T-helper 2 cell treated with Interferon-gamma antibody and Interleukin-4, amounts not matched to agents 5 μg/mL and 100 μg/mL, for 36 hours (primary cell): Measurements from ENCODE around the gene NABP1.

Experiments
- DNase-seq: peaks from one replicate; pipeline ENCODE4 v3.0.0; 2021; ENCODE audit warnings: low spot score
- H3K27ac Mint-ChIP-seq: one replicate; pipeline ENCODE4 v1.8.0; 2021; ENCODE audit warnings: mild to moderate bottlenecking, mixed read lengths
- H3K27me3 Mint-ChIP-seq: one replicate; pipeline ENCODE4 v1.8.0; 2021; ENCODE audit warnings: low read depth, mixed read lengths
- H3K36me3 Mint-ChIP-seq: one replicate; pipeline ENCODE4 v1.8.0; 2021; ENCODE audit warnings: low read depth, mixed read lengths
- H3K4me1 Mint-ChIP-seq: one replicate; pipeline ENCODE4 v1.8.0; 2021; ENCODE audit warnings: low read depth, mixed read lengths
- H3K4me3 Mint-ChIP-seq: one replicate; pipeline ENCODE4 v1.8.0; 2022; ENCODE audit warnings: mild to moderate bottlenecking, moderate library complexity, mixed read lengths
- H3K9me3 Mint-ChIP-seq: one replicate; pipeline ENCODE4 v1.8.0; 2021; ENCODE audit warnings: mixed read lengths

Gene NABP1, protein sequence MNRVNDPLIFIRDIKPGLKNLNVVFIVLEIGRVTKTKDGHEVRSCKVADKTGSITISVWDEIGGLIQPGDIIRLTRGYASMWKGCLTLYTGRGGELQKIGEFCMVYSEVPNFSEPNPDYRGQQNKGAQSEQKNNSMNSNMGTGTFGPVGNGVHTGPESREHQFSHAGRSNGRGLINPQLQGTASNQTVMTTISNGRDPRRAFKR

DNA sequence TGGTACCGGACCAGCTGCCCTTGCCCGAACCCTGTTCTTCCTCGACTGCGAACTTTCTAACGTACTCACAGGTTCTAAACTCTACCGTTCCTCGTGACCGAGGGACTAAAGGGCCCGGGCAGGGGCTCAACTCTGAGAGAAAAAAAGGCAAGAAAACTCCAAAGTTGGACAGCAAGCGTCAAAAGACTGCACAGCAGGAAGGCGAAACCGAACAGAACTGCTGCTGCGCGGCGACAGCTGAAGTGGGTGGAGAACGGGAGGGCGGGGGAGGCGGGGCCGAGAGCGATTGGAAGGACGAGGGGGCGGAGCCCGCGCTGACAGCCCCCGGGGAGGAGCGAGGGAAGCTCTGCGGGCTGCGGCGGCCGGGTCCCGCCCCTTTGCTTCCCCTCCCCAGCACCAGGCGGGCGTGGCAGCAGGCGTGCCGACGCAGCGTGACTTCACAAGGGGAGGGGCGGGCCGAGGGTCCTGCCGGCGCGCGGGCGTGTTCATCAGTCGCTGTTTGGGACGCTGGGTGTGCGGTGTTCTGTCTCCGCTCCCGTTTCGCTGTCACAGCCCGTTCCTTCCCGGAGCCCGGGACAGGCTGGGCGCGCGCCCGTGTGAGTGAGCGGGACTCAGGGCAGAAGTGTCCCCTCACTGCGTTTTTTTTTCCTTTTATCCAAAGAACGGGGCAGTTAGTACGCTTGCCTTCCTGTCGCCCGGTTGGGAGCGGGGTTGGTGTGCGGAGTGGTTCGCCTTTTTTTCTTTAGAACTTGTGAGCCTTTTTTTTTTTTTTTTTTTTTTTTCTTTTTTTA lies at the start of gene NABP1:
NABP1 (plus strand) TSS at position 491 of the 791 bp plus-strand sequence. CDS start 479 bp downstream, outside the sequence.
- H3K27ac Mint-ChIP-seq: peak within 1 kb of the TSS; percentile 100
- H3K36me3 Mint-ChIP-seq: peaks cover 29% of the 10 kb centered on the region
- H3K4me3 Mint-ChIP-seq: peak within 1 kb of the TSS; percentile 99
- peaks cover 4% of the 10 kb centered on the region for H3K9me3 Mint-ChIP-seq
- H3K4me1 Mint-ChIP-seq: peaks cover 60% of the 10 kb centered on the region
- peak; percentile 96 for DNase-seq
- H3K27me3 Mint-ChIP-seq: no peaks in the 10 kb centered on the region

GRCh38 chr2:191629001-191629453 lies 48.9 kb upstream of the NABP1 start:
- Mint-ChIP-seq H3K4me3 (no peak overlapping the region), H3K27me3 (peaks cover 4% of the 10 kb centered on the region), H3K27ac (peak overlapping the region; percentile 17), H3K36me3 (peaks cover 5% of the 10 kb centered on the region), H3K9me3 (peaks cover 6% of the 10 kb centered on the region), H3K4me1 (peaks cover 32% of the 10 kb centered on the region)
- no peak for DNase-seq

DNA sequence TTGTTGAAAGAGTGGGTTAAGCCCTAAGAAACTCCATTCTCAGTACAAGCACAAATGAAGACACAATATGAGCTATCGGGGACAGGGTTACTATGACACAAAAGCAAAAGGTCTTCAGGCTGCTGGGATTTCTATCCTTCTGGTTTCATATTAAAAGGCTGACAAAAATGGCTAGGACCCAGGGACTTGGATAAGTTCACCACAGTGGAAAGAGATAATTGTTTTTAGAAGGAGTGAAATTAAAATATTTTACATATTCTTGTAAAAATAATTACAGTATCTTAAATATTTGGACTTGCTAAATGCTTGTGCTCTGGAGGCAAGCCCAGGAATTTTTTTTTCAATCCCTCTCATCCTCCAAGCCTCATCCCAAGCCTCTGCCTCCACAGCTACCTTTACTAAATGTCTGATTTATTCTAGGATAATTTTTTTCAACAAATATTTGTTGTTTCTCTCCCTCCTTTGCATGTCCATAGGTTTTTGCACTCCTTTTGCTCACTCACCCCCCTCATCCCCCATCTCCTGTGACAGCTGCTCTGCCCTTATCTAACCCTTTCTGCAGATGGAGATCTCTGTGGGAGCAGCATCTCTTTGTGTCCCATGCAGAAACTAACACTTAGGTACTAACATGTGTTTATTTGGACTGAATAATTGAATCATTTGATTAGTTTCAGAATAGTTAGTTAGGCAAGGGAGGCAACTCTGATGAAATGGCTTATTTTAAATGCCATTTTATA lies 47.8 kb upstream of the NABP1 start:
- Mint-ChIP-seq H3K9me3 (peaks cover under 1% of the 10 kb centered on the region), H3K27ac (no peak overlapping the region), H3K4me3 (no peak overlapping the region), H3K36me3 (no peaks in the 10 kb centered on the region), H3K4me1 (peaks cover 23% of the 10 kb centered on the region), H3K27me3 (peaks cover 4% of the 10 kb centered on the region)
- no peak for DNase-seq

DNA sequence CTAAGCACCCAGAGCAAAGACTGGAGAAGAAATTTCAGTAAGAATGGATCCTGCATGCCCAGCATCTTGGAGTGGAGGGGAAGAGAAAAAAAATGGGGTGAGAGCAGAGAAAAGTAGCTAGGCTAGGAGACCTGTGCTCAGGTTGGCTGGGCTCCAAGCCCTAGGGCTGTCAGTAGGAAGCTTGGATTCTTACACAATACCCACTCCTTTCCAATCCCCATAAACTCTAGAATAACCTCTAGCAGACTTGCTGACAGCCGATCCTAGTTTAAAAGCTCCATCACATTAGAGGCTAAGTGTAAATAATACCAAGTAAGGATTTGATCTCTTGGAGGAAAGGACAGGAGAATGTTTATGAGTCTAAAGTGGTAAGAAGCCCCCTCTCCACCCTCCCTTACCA lies 46.2 kb upstream of the NABP1 start:
- no peak overlapping the region for H3K27ac Mint-ChIP-seq
- H3K9me3 Mint-ChIP-seq: no peaks in the 10 kb centered on the region
- H3K4me3 Mint-ChIP-seq: no peak overlapping the region
- H3K27me3 Mint-ChIP-seq: peaks cover 14% of the 10 kb centered on the region
- no peaks in the 10 kb centered on the region for H3K36me3 Mint-ChIP-seq
- H3K4me1 Mint-ChIP-seq: peaks cover 36% of the 10 kb centered on the region
- DNase-seq: no peak

GRCh38 chr2:191632426-191632825 lies 45.5 kb upstream of the NABP1 start:
- H3K4me1 Mint-ChIP-seq: peaks cover 42% of the 10 kb centered on the region
- no peak for DNase-seq
- H3K27ac Mint-ChIP-seq: no peak overlapping the region
- H3K4me3 Mint-ChIP-seq: no peak overlapping the region
- no peaks in the 10 kb centered on the region for H3K36me3 Mint-ChIP-seq
- peaks cover 14% of the 10 kb centered on the region for H3K27me3 Mint-ChIP-seq
- no peaks in the 10 kb centered on the region for H3K9me3 Mint-ChIP-seq

DNA sequence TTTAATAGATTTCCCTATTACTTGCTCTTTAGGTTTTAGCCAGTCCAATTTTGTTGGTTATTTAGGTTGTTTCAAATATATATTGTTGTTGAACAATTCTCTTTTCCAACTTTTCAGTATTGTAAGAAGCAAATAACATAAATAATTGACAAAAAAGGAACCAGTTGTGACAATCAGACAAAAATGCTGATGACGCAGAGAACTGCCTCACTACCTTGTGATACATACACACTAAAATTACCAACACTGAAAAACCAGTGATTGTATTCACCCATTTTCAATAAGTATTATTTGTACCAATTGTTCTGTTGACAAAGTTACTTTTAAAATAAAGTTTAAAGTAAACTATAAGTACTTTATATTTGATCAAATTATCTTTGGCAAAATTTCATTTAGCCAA lies 43.1 kb upstream of the NABP1 start:
- Mint-ChIP-seq H3K27me3 (peaks cover 14% of the 10 kb centered on the region), H3K9me3 (no peaks in the 10 kb centered on the region), H3K36me3 (no peaks in the 10 kb centered on the region), H3K4me3 (no peak overlapping the region), H3K4me1 (peaks cover 52% of the 10 kb centered on the region), H3K27ac (no peak overlapping the region)
- no peak for DNase-seq

GRCh38 chr2:191635333-191636234 lies 42.4 kb upstream of the NABP1 start:
- H3K4me1 Mint-ChIP-seq: peaks cover 49% of the 10 kb centered on the region

DNA sequence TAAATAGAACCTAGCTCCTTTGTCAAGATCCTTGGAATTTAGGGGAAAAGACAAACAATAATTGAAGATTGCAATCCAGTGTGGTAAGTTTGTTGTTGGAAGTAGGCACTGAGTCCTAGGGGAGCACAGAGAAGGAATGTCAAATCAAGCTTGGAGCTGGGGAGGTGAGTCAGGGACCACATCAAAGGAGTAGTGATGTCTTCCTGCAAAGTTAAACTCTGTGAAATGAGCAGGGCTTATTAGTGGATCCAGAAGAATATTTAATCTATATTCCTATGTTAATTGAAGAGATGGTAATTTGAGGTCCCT lies 41.7 kb upstream of the NABP1 start:
- Mint-ChIP-seq H3K27ac (no peak overlapping the region), H3K4me1 (peaks cover 51% of the 10 kb centered on the region), H3K4me3 (peak overlapping the region; percentile 35), H3K36me3 (no peaks in the 10 kb centered on the region), H3K9me3 (no peaks in the 10 kb centered on the region), H3K27me3 (peaks cover 18% of the 10 kb centered on the region)
- DNase-seq: no peak

More at GRCh38 chr2:191635333-191636234, 42.4 kb upstream of the NABP1 start:
- Mint-ChIP-seq H3K36me3 (no peaks in the 10 kb centered on the region), H3K4me3 (peak overlapping the region; percentile 57), H3K27me3 (peaks cover 15% of the 10 kb centered on the region), H3K9me3 (no peaks in the 10 kb centered on the region), H3K27ac (no peak overlapping the region)
- no peak for DNase-seq

- H3K27me3 Mint-ChIP-seq: peaks cover 21% of the 10 kb centered on the region
- no peaks in the 10 kb centered on the region for H3K9me3 Mint-ChIP-seq
- H3K36me3 Mint-ChIP-seq: no peaks in the 10 kb centered on the region
- peak overlapping the region; percentile 79 for H3K4me3 Mint-ChIP-seq
- DNase-seq: no peak
- peaks cover 52% of the 10 kb centered on the region for H3K4me1 Mint-ChIP-seq
- H3K27ac Mint-ChIP-seq: no peak overlapping the region
Observed at GRCh38 chr2:191636586-191636985, 41.4 kb upstream of the NABP1 start.

DNA sequence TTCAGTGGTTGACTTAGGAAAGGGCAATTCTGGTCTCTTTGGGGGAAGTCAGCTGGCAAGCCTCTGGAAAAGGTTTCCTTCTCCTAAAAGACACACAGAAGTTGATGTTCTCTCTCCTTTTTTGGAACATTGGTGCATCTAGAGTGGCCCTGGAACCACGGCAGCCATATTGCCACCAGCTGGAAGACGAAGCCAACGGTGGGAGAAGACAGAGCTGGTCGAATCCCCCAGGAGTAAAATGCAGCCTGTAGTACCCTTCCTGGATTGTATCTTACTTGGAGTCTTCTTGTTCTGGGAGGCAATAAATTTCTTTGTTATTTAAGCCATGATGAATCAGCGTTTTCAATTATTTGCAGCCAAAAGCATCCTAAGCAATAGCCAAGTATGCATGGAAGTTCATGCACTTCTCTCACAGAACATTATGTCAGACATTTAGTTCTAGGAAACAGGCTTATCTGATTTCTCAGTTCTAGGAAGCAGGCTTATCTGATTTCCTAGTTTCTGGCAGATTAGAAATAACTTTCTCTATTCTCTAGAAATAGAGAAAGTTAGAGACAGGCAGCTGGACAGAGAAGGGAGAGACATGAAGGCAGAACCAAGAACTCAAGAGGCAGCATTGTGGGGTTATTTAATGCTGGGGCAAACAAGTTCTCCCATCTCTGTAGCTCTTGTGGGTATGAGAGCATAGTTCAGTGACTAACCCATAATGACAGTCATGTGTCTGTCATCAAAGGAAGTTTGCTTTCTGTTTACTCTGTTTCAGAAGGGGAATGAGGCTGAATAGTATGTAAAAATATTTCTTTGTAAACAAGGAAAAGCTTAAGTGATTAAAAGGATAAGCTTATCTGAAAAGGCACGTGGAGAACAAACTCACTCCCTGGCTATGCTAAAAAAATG lies 40.5 kb upstream of the NABP1 start:
- Mint-ChIP-seq H3K36me3 (peaks cover 1% of the 10 kb centered on the region), H3K4me1 (peaks cover 55% of the 10 kb centered on the region), H3K4me3 (peak overlapping the region; percentile 79), H3K27me3 (peaks cover 26% of the 10 kb centered on the region), H3K9me3 (no peaks in the 10 kb centered on the region), H3K27ac (peak overlapping the region; percentile 90)
- DNase-seq: peak; percentile 42

GRCh38 chr2:191638079-191638801 lies 39.7 kb upstream of the NABP1 start:
- Mint-ChIP-seq H3K9me3 (no peaks in the 10 kb centered on the region), H3K4me3 (peak overlapping the region; percentile 79), H3K27ac (peak overlapping the region; percentile 90), H3K36me3 (peaks cover 2% of the 10 kb centered on the region), H3K4me1 (peaks cover 56% of the 10 kb centered on the region), H3K27me3 (peaks cover 28% of the 10 kb centered on the region)
- no peak for DNase-seq

- Mint-ChIP-seq H3K4me1 (peaks cover 59% of the 10 kb centered on the region), H3K27ac (peak overlapping the region; percentile 90), H3K27me3 (peaks cover 27% of the 10 kb centered on the region), H3K4me3 (peak overlapping the region; percentile 79), H3K36me3 (peaks cover 2% of the 10 kb centered on the region), H3K9me3 (no peaks in the 10 kb centered on the region)
- DNase-seq: no peak
Observed at GRCh38 chr2:191638802-191639172, 39.1 kb upstream of the NABP1 start.
